Measurements from ENCODE around the gene CCL11. TPM values are rescaled to one million over a fixed set of nuclear protein-coding genes. Genes with fewer than 3 reads are reported as not detected.

The CCL11 gene
- total RNA-seq, 4 donors from 2014 or later, result 2.3 to 23.1 TPM; not detected in 2

DNA sequence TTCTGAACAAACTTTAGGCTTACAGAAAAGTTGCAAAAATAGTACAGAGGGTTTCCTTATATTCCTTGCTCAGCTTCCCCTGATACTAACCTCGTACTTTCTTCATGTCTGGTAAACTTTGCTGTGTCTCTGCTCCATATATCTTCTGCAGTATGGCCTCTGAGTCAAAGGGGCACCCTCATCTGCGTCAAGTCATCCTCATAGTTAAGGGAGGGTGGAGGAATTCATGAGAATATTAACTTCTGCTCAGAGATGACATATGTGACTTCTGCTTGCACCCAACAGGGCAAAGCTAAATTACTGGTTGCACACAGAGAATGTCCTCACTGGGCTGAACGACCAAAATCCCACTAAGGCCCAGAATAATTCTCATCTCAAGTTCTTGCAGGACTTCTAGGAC is 19.8 kb upstream of the CCL11 start:
- H3K27me3 ChIP-seq, result no peaks in the 10 kb centered on the region
- DNase-seq, result no peak
- no peaks in the 10 kb centered on the region for H3K36me3 ChIP-seq
- no peak overlapping the region for H3K4me3 ChIP-seq
- H3K9me3 ChIP-seq, result no peaks in the 10 kb centered on the region
- no peak overlapping the region for H3K27ac ChIP-seq
- no peaks in the 10 kb centered on the region for H3K4me1 ChIP-seq
- TF ChIP-seq CTCF (IDR thresholded peaks at IDR 0.05) (no peak), POLR2A (IDR thresholded peaks at IDR 0.05) (no peak)

- no peak for DNase-seq
- no peaks in the 10 kb centered on the region for H3K9me3 ChIP-seq
- no peaks in the 10 kb centered on the region for H3K4me1 ChIP-seq
- TF ChIP-seq CTCF (IDR thresholded peaks at IDR 0.05) (no peak), POLR2A (IDR thresholded peaks at IDR 0.05) (no peak)
- no peak within 1 kb of the TSS for H3K4me3 ChIP-seq
- no peak within 1 kb of the TSS for H3K27ac ChIP-seq
- H3K36me3 ChIP-seq, result no peaks in the 10 kb centered on the region
- H3K27me3 ChIP-seq, result no peaks in the 10 kb centered on the region
Measured at GRCh38 chr17:34269969-34270368, 15.6 kb upstream of the CCL11 start, which contains the start of gene CCL7. Gene CCL7, plus strand, starts transcription at chr17:34270221. Its CDS starts 70 bp downstream, at chr17:34270291.

DNA sequence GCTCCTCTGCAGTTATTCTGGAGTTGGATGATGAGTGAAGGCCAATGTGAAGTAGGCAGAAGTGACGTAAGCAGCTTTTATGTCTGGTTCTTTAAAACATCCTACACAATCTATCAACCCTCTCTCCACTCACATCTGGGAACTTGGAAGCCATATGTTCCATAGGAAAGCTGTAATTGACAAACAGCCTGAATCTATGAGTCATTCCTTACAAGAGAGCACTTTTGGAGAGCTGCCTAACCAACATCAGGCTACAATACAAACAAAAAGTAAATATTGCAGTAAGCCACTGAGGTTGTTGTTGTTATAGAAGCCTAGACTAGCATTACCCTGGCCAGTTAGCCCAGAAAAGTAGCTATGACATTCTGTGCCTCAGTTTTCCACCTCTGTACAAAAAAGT is 9.7 kb upstream of the CCL11 start:
- Histone ChIP-seq H3K36me3 (no peaks in the 10 kb centered on the region), H3K4me3 (no peak overlapping the region), H3K4me1 (no peaks in the 10 kb centered on the region), H3K27me3 (no peaks in the 10 kb centered on the region), H3K9me3 (no peaks in the 10 kb centered on the region), H3K27ac (no peak overlapping the region)
- no peak for DNase-seq
- TF ChIP-seq CTCF (IDR thresholded peaks at IDR 0.05) (no peak), POLR2A (IDR thresholded peaks at IDR 0.05) (no peak)

DNA sequence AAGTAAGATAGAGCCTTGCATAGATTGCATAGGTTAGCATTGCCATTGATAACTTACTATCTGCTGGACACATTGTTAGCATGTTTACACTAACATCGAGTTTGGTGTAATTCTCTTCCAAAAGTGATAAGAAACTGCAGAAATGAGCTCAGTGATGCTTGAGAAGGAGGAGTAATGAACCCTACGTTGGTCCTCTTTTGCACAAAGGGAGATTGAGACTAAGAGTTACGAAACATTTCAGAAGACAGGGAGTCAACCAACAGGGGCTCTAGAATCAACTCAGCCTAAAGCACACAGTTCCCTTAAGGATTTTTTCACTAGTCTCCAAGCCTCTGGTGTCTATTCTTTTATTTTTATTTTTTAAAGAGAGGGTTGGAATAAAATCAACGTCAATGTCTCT is 8.7 kb upstream of the CCL11 start:
- Histone ChIP-seq H3K9me3 (no peaks in the 10 kb centered on the region), H3K4me3 (no peak overlapping the region), H3K36me3 (no peaks in the 10 kb centered on the region), H3K27me3 (no peaks in the 10 kb centered on the region), H3K4me1 (no peaks in the 10 kb centered on the region), H3K27ac (no peak overlapping the region)
- TF ChIP-seq CTCF (IDR thresholded peaks at IDR 0.05) (no peak), POLR2A (IDR thresholded peaks at IDR 0.05) (no peak)
- DNase-seq, result no peak

- Histone ChIP-seq H3K4me3 (no peak overlapping the region), H3K27ac (no peak overlapping the region), H3K27me3 (no peaks in the 10 kb centered on the region), H3K36me3 (no peaks in the 10 kb centered on the region), H3K4me1 (no peaks in the 10 kb centered on the region), H3K9me3 (no peaks in the 10 kb centered on the region)
- TF ChIP-seq CTCF (IDR thresholded peaks at IDR 0.05) (no peak), POLR2A (IDR thresholded peaks at IDR 0.05) (no peak)
- DNase-seq, result no peak
Measured at GRCh38 chr17:34283571-34283970, 2.0 kb upstream of the CCL11 start.

- TF ChIP-seq POLR2A (IDR thresholded peaks at IDR 0.05), result no peak
- no peak for TF ChIP-seq CTCF (IDR thresholded peaks at IDR 0.05)
- Histone ChIP-seq H3K4me3 (no peak overlapping the region), H3K36me3 (no peaks in the 10 kb centered on the region), H3K4me1 (no peaks in the 10 kb centered on the region), H3K27ac (no peak overlapping the region), H3K9me3 (no peaks in the 10 kb centered on the region), H3K27me3 (no peaks in the 10 kb centered on the region)
- no peak for DNase-seq
Measured at GRCh38 chr17:34287875-34288274, 2.3 kb downstream of the CCL11 start.

Measured in Peyer's patch (tissue), 4 donors.